Measurements from ENCODE around the gene LCN9. TPM values are rescaled to one million over a fixed set of nuclear protein-coding genes. Genes with fewer than 3 reads are reported as not detected.

Gene LCN9
- total RNA-seq, 1 donor from 2014 or later = not detected

Other genes starting within 250 kb of the LCN9 start
- gene PPP1R26, start 183.5 kb upstream of the LCN9 start, total RNA-seq = 0.69 and 0.82 TPM in 2 replicates
- 66.4 and 69.7 TPM in 2 replicates for gene MRPS2, start 162.6 kb upstream of the LCN9 start, total RNA-seq
- not detected in 2 replicates for gene LCN1, start 141.9 kb upstream of the LCN9 start, total RNA-seq
- gene OBP2A, start 117.2 kb upstream of the LCN9 start, total RNA-seq = not detected in 2 replicates
- gene PAEP, start 101.6 kb upstream of the LCN9 start, total RNA-seq = not detected in 2 replicates
- gene GLT6D1, start 23.8 kb upstream of the LCN9 start, total RNA-seq = not detected in 2 replicates
- gene SOHLH1, start 36.2 kb downstream of the LCN9 start, total RNA-seq = not detected in 2 replicates
- not detected in 2 replicates for gene KCNT1, start 38.9 kb downstream of the LCN9 start, total RNA-seq
- gene CAMSAP1, start 244.2 kb downstream of the LCN9 start, total RNA-seq = 45.2 and 49.9 TPM in 2 replicates